ENCODE measurements around the gene PODN. TPM values are rescaled to one million over a fixed set of nuclear protein-coding genes. Genes with fewer than 3 reads are reported as not detected.

The PODN gene
- total and polyA plus RNA-seq, 2 donors (not counting 3 experiments of a cell fraction or from before 2014, with no cell fraction given) = 1.3 to 1.5 TPM

- Histone ChIP-seq H3K4me1 (ENCODE audit: control insufficient read depth, extremely low read depth, insufficient read depth, low read length) (peaks cover 2% of the 10 kb centered on the region), H3K4me3 (replicated peaks in 1 of 3; ENCODE audit: insufficient read depth in 1 of 3, low read depth in 1 of 3, low read length in 3 of 3) (no peak overlapping the region), H3K36me3 (ENCODE audit: control insufficient read depth in 2 of 2, extremely low read depth in 1 of 2, insufficient read depth in 2 of 2, low read length in 2 of 2) (no peaks in the 10 kb centered on the region), H2AFZ (ENCODE audit: low read depth, low read length) (no peak overlapping the region), H3K79me2 (ENCODE audit: control insufficient read depth, insufficient read depth, low read length) (peaks cover 25% of the 10 kb centered on the region), H4K20me1 (replicated peaks; ENCODE audit: control insufficient read depth, extremely low read depth, insufficient read depth, low read length) (no peaks in the 10 kb centered on the region), H3K9ac (replicated peaks; ENCODE audit: extremely low read depth, insufficient read depth, low read length) (no peak overlapping the region), H3K4me2 (ENCODE audit: insufficient read depth, low read length) (no peak overlapping the region), H3K9me1 (replicated peaks; ENCODE audit: control insufficient read depth, extremely low read depth, insufficient read depth, low read length) (peaks cover 2% of the 10 kb centered on the region), H3K9me3 (replicated peaks; ENCODE audit: control insufficient read depth, insufficient read depth, low read length) (no peaks in the 10 kb centered on the region), H3K27ac (ENCODE audit: insufficient read depth, low read depth, low read length) (no peak overlapping the region), H3K27me3 (ENCODE audit: control insufficient read depth in 2 of 2, insufficient read depth in 2 of 2, low read length in 2 of 2) (no peaks in the 10 kb centered on the region)
- FAIRE-seq (no peak), DNase-seq (ENCODE audit: low read depth, low spot score) (no peak)
- intact Hi-C loops (cut with micrococcal nuclease) (no loop called here), dilution Hi-C loops (cut with MboI; ENCODE audit: extremely low pct_ligation_motif_present, low sequenced_read_pairs) (no loop called here)
- TF ChIP-seq FOS (IDR thresholded peaks at IDR 0.05; ENCODE audit: borderline replicate concordance, insufficient read depth, low read length) (no peak), POLR2AphosphoS5 (IDR thresholded peaks at IDR 0.05; ENCODE audit: insufficient read depth, low read depth, low read length) (no peak), EZH2 (IDR thresholded peaks at IDR 0.05; ENCODE audit: borderline replicate concordance, low read depth, low read length, severe bottlenecking) (no peak), POLR2A (IDR thresholded peaks at IDR 0.05; ENCODE audit: low read depth, low read length) (no peak), GATA2 (IDR thresholded peaks at IDR 0.05; ENCODE audit: insufficient read depth, insufficient read length, low read depth, low read length) (no peak), JUN (IDR thresholded peaks at IDR 0.05; ENCODE audit: borderline replicate concordance, insufficient read depth, insufficient read length, low read depth) (no peak), MAX (IDR thresholded peaks at IDR 0.05; ENCODE audit: insufficient read depth, insufficient read length) (no peak), CTCF (IDR thresholded peaks at IDR 0.05; ENCODE audit: extremely low read depth in 1 of 2, insufficient read depth in 1 of 2, low read depth in 1 of 2, low read length in 2 of 2) (no peak), MYC (IDR thresholded peaks at IDR 0.05; ENCODE audit: low read depth, low read length) (no peak)
- CTCF ChIA-PET = no interaction called here
- no TSS peak for BruUV-seq (replicated peaks)
- POLR2A ChIA-PET = no interaction called here
Observed at GRCh38 chr1:53023546-53023945, 38.5 kb upstream of the PODN start.
